GM12873 (cell line): ENCODE measurements around the gene PLSCR4.

Source experiments
- CTCF ChIP-seq: IDR thresholded peaks from 2 replicates; pipeline ENCODE4 v1.5.1; 2012; ENCODE audit warnings: low read depth, mild to moderate bottlenecking, moderate library complexity, low read length, control low read depth; ENCODE audit not compliant: insufficient read depth; ENCODE audit errors: missing control alignments

The PLSCR4 gene

GRCh38 chr3:146142757-146143156 lies 108.1 kb downstream of the PLSCR4 start:
- no peak for TF ChIP-seq CTCF
